H1 (cell line): ENCODE measurements around the gene CFAP91. TPM values are rescaled to one million over a fixed set of nuclear protein-coding genes. Genes with fewer than 3 reads are reported as not detected.

ENCODE experiments used
- CTCF ChIA-PET: fragments of 300-600 bp; sonication (Branson Sonifier 250); formaldehyde crosslinking; loops from one replicate; lab custom pipeline; 2021; ENCODE audit not compliant: partially characterized antibody; lab: Charles Lee
- POLR2A ChIA-PET: fragments of 300-600 bp; sonication (Branson Sonifier 250); formaldehyde crosslinking; loops from one replicate; lab custom pipeline; 2021; ENCODE audit warnings: inconsistent platforms; ENCODE audit not compliant: partially characterized antibody; lab: Charles Lee
- DNase-seq, 2 experiments: peaks; one replicate each; pipeline versions ENCODE4 v3.0.0 to v3.0.0-alpha.2; 2010 to 2022; ENCODE audit warnings: low spot score in 2 of 2, low read depth in 1 of 2, mixed read lengths in 1 of 2
- FAIRE-seq: peaks from 2 replicates; lab custom pipeline; 2011; peaks lifted over from hg19 to GRCh38; lab: Jason Lieb, UNC
- H2AFZ ChIP-seq: 2 replicates; pipeline ENCODE4 v1.8.1; 2012; ENCODE audit warnings: low read length, inconsistent platforms
- H2AK5ac ChIP-seq: 2 replicates; pipeline ENCODE4 v1.6.1; 2013; ENCODE audit warnings: low read depth, low read length
- H2BK120ac ChIP-seq: replicated peaks from 2 replicates; pipeline ENCODE3; 2013; ENCODE audit warnings: low read depth, low read length, inconsistent platforms
- H2BK12ac ChIP-seq: 2 replicates; pipeline ENCODE4 v1.6.1; 2013; ENCODE audit warnings: low read depth, low read length
- H2BK15ac ChIP-seq: 2 replicates; pipeline ENCODE4 v1.6.1; 2013; ENCODE audit warnings: low read length
- H2BK20ac ChIP-seq: 2 replicates; pipeline ENCODE4 v1.6.1; 2013; ENCODE audit warnings: low read length
- H2BK5ac ChIP-seq: 2 replicates; pipeline ENCODE4 v1.6.1; 2013; ENCODE audit warnings: low read depth, low read length
- H3K14ac ChIP-seq: 2 replicates; pipeline ENCODE4 v1.6.1; 2013; ENCODE audit warnings: inconsistent platforms; ENCODE audit not compliant: insufficient read length
- H3K18ac ChIP-seq: 2 replicates; pipeline ENCODE4 v1.6.1; 2013; ENCODE audit warnings: low read length; ENCODE audit errors: extremely low read depth
- H3K23ac ChIP-seq: 2 replicates; pipeline ENCODE4 v1.6.1; 2013; ENCODE audit warnings: inconsistent platforms; ENCODE audit not compliant: insufficient read length
- H3K23me2 ChIP-seq: 2 replicates; pipeline ENCODE4 v1.6.1; 2013; ENCODE audit warnings: low read depth, low read length
- H3K27ac ChIP-seq: 2 replicates; pipeline ENCODE4 v1.6.1; 2011; ENCODE audit warnings: low read depth, low read length, inconsistent platforms
- H3K27me3 ChIP-seq, 4 experiments: replicated peaks in 1 of 4; 1 replicate in 1 of 4; 2 replicates in 3 of 4; pipeline versions ENCODE4 v1.6.1 to v1.8.1; 2011 to 2013; ENCODE audit warnings: low read length in 3 of 4, mild to moderate bottlenecking in 3 of 4, inconsistent platforms in 2 of 4, mixed read lengths in 2 of 4, moderate library complexity in 1 of 4; ENCODE audit not compliant: control insufficient read depth in 3 of 4, insufficient read depth in 3 of 4; ENCODE audit errors: extremely low read depth in 1 of 4
- H3K36me3 ChIP-seq, 4 experiments: 2 replicates each; pipeline versions ENCODE4 v1.6.1 to v1.8.1; 2011 to 2013; ENCODE audit warnings: mild to moderate bottlenecking in 4 of 4, low read length in 3 of 4, moderate library complexity in 2 of 4, control low read depth in 1 of 4, inconsistent platforms in 1 of 4; ENCODE audit not compliant: insufficient read depth in 4 of 4, control insufficient read depth in 2 of 4
- H3K4ac ChIP-seq: replicated peaks from 2 replicates; pipeline ENCODE3; 2013; ENCODE audit warnings: low read length, low read depth, mixed read lengths, inconsistent platforms; ENCODE audit not compliant: insufficient read length
- H3K4me1 ChIP-seq, 4 experiments: replicated peaks in 1 of 4; 1 replicate in 1 of 4; 2 replicates in 3 of 4; pipeline versions ENCODE4 v1.6.1 to v1.8.1; 2011 to 2013; ENCODE audit warnings: low read length in 3 of 4, inconsistent platforms in 2 of 4, mixed read lengths in 1 of 4; ENCODE audit not compliant: insufficient read depth in 4 of 4, control insufficient read depth in 3 of 4
- H3K4me2 ChIP-seq, 2 experiments: 2 replicates each; pipeline versions ENCODE4 v1.6.1 to v1.8.1; 2011 to 2013; ENCODE audit warnings: low read depth in 2 of 2, low read length in 2 of 2, control low read depth in 1 of 2, inconsistent platforms in 1 of 2, mild to moderate bottlenecking in 1 of 2; ENCODE audit not compliant: insufficient read depth in 1 of 2
- H3K4me3 ChIP-seq, 4 experiments: fragments of 200-600, 300-600 bp in 1 of 4; sonication (generic), shearing (Covaris generic), sonication (Bioruptor Twin) in 1 of 4; 2 replicates each; pipeline versions ENCODE4 v1.5.1 to v1.8.1; 2011 to 2016; ENCODE audit warnings: low read length in 4 of 4, low read depth in 3 of 4, control low read depth in 2 of 4, inconsistent platforms in 2 of 4, mild to moderate bottlenecking in 2 of 4, mixed read lengths in 1 of 4, moderate library complexity in 1 of 4; ENCODE audit not compliant: insufficient read depth in 2 of 4; ENCODE audit errors: extremely low read depth in 1 of 4
- H3K56ac ChIP-seq: replicated peaks from 2 replicates; pipeline ENCODE3; 2013; ENCODE audit warnings: low read depth, mild to moderate bottlenecking, mixed read lengths, low read length, inconsistent platforms; ENCODE audit not compliant: insufficient read length
- H3K79me1 ChIP-seq: 2 replicates; pipeline ENCODE4 v1.6.1; 2013; ENCODE audit warnings: low read depth, low read length, control low read depth
- H3K79me2 ChIP-seq, 2 experiments: 2 replicates each; pipeline versions ENCODE4 v1.6.1 to v1.8.1; 2012 to 2013; ENCODE audit warnings: low read length in 2 of 2, mild to moderate bottlenecking in 2 of 2, inconsistent platforms in 1 of 2; ENCODE audit not compliant: insufficient read depth in 2 of 2, control insufficient read depth in 1 of 2
- H3K9ac ChIP-seq, 4 experiments: replicated peaks in 1 of 4; 1 replicate in 1 of 4; 2 replicates in 3 of 4; pipeline versions ENCODE4 v1.6.1 to v1.8.1; 2011 to 2013; ENCODE audit warnings: low read depth in 3 of 4, low read length in 3 of 4, control low read depth in 2 of 4, mild to moderate bottlenecking in 2 of 4, moderate library complexity in 2 of 4, inconsistent platforms in 1 of 4; ENCODE audit errors: extremely low read depth in 1 of 4
- H3K9me3 ChIP-seq, 2 experiments: 2 replicates each; pipeline versions ENCODE4 v1.6.1 to v1.8.1; 2012 to 2013; ENCODE audit warnings: mild to moderate bottlenecking in 2 of 2, moderate library complexity in 2 of 2, control low read depth in 1 of 2, inconsistent platforms in 1 of 2, low read depth in 1 of 2, low read length in 1 of 2, mixed read lengths in 1 of 2; ENCODE audit not compliant: insufficient read depth in 2 of 2
- H4K20me1 ChIP-seq, 2 experiments: replicated peaks in 1 of 2; 2 replicates each; pipeline versions ENCODE3 to v1.8.1; 2011 to 2013; ENCODE audit warnings: inconsistent platforms in 2 of 2, low read length in 2 of 2, mild to moderate bottlenecking in 1 of 2; ENCODE audit not compliant: insufficient read depth in 2 of 2, control insufficient read depth in 1 of 2
- H4K5ac ChIP-seq: 2 replicates; pipeline ENCODE4 v1.6.1; 2013; ENCODE audit warnings: low read length, low read depth, mixed read lengths, inconsistent platforms; ENCODE audit not compliant: insufficient read length
- H4K8ac ChIP-seq: 2 replicates; pipeline ENCODE4 v1.8.0; 2013; ENCODE audit warnings: mild to moderate bottlenecking, moderate library complexity, low read length, inconsistent platforms; ENCODE audit not compliant: insufficient read depth; ENCODE audit errors: extremely low read depth
- H4K91ac ChIP-seq: replicated peaks from 2 replicates; pipeline ENCODE3; 2013; ENCODE audit warnings: low read length, mixed read lengths, inconsistent platforms; ENCODE audit not compliant: insufficient read length
- ATF3 ChIP-seq: IDR thresholded peaks from 2 replicates; pipeline ENCODE4 v1.6.1; 2011; ENCODE audit warnings: low read depth, mild to moderate bottlenecking, low read length; ENCODE audit not compliant: insufficient read depth
- BCL11A ChIP-seq, 2 experiments: IDR thresholded peaks; one replicate each; pipeline ENCODE4 v1.6.1; 2011; ENCODE audit warnings: low read depth in 2 of 2, low read length in 2 of 2, mild to moderate bottlenecking in 2 of 2
- BRCA1 ChIP-seq: IDR thresholded peaks from 2 replicates; pipeline ENCODE4 v1.6.1; 2012; ENCODE audit warnings: low read depth, low read length, improper control_type of control experiment
- CEBPB ChIP-seq: IDR thresholded peaks from 2 replicates; pipeline ENCODE4 v1.6.1; 2012; ENCODE audit warnings: low read depth, low read length
- CTBP2 ChIP-seq: IDR thresholded peaks from 2 replicates; pipeline ENCODE4 v1.7.0; 2011; ENCODE audit warnings: borderline replicate concordance, mild to moderate bottlenecking, moderate library complexity, mixed read lengths, low read length; ENCODE audit not compliant: insufficient read depth, insufficient read length
- EZH2 ChIP-seq: fragments of 200-600 bp; sonication (generic); IDR thresholded peaks from 2 replicates; pipeline ENCODE4 v1.7.1; 2012; ENCODE audit warnings: low read depth, mild to moderate bottlenecking, moderate library complexity, low read length, inconsistent platforms; ENCODE audit not compliant: severe bottlenecking
- FOSL1 ChIP-seq: IDR thresholded peaks from 2 replicates; pipeline ENCODE4 v1.6.1; 2011; ENCODE audit warnings: mild to moderate bottlenecking, low read depth, low read length, moderate library complexity; ENCODE audit not compliant: insufficient read depth
- HDAC2 ChIP-seq, 2 experiments: fragments of 300-600 bp in 1 of 2; sonication (generic) in 1 of 2; IDR thresholded peaks; 2 replicates each; pipeline ENCODE4 v1.6.1; 2011 to 2012; ENCODE audit warnings: low read depth in 2 of 2, low read length in 2 of 2, mild to moderate bottlenecking in 2 of 2, moderate library complexity in 2 of 2, borderline replicate concordance in 1 of 2, inconsistent platforms in 1 of 2
- JUN ChIP-seq: IDR thresholded peaks from 2 replicates; pipeline ENCODE4 v1.6.1; 2011; ENCODE audit warnings: low read depth, mild to moderate bottlenecking, improper control_type of control experiment, low read length
- KDM1A ChIP-seq: fragments of 200-600, 300-600 bp; sonication (generic); IDR thresholded peaks from 2 replicates; pipeline ENCODE4 v1.7.1; 2016; ENCODE audit warnings: mild to moderate bottlenecking, low read length, borderline replicate concordance
- KDM4A ChIP-seq: IDR thresholded peaks from one replicate; pipeline ENCODE4 v1.7.1; 2012; ENCODE audit warnings: low read depth, mild to moderate bottlenecking, moderate library complexity, low read length, inconsistent platforms; ENCODE audit not compliant: severe bottlenecking
- SP1 ChIP-seq: IDR thresholded peaks from 2 replicates; pipeline ENCODE4 v1.6.1; 2011; ENCODE audit warnings: low read depth, low read length
- TBP ChIP-seq: IDR thresholded peaks from 2 replicates; pipeline ENCODE4 v1.6.1; 2011; ENCODE audit warnings: low read depth, low read length, improper control_type of control experiment
- WGBS, 2 experiments: shearing (Covaris generic) in 1 of 2; methylation state at CpG; one replicate each; pipeline versions ENCODE4 v1.1.6 to v1.1.7; 2013 to 2015; ENCODE audit warnings: low lambda C conversion rate in 2 of 2, mixed read lengths in 2 of 2, inconsistent platforms in 1 of 2, low coverage in 1 of 2, missing lambda C conversion rate in 1 of 2; ENCODE audit not compliant: insufficient replicate concordance in 2 of 2, insufficient coverage in 1 of 2, insufficient read length in 1 of 2; ENCODE audit errors: extremely low coverage in 1 of 2, missing lambda C conversion rate in 1 of 2; 5-methylcytosine and 5-hydroxymethylcytosine counted together
- polyA plus RNA-seq, 7 experiments: library from polyadenylated mRNA; depleted of rRNA in 3 of 7; stranded (reverse) in 5 of 7; unstranded in 2 of 7; fragments of >200 nt in 5 of 7; fragments of 200-250 nt in 2 of 7; gene quantifications; 1 replicate in 5 of 7; 2 replicates in 1 of 7; 4 replicates in 1 of 7; pipeline versions ENCODE4 v1.2.1 to v1.2.3, GENCODE V29; 2011 to 2013; ENCODE audit warnings: missing spikeins in 2 of 7, mixed read lengths in 2 of 7
- total RNA-seq: library from RNA; stranded (reverse); fragmentation: NEBNext Ultra II Directional; extraction: Animal tissue kit (Norgen Biotek cat#: 25700); gene quantifications from 2 replicates; pipeline ENCODE4 v1.2.1, GENCODE V29; 2021

Gene CFAP91
- total and polyA plus RNA-seq, 2 of the 8 experiments (the other 6 are each of a cell fraction or from before 2014, with no cell fraction given) = 5.4 to 7.4 TPM

- DNase-seq (no peak), FAIRE-seq (no peak)
Observed at GRCh38 chr3:119715105-119715504, 12.3 kb downstream of the CFAP91 start.

More at GRCh38 chr3:119715105-119715504, 12.3 kb downstream of the CFAP91 start:
- Histone ChIP-seq H2AFZ (no peak overlapping the region), H4K20me1 (no peaks in the 10 kb centered on the region), H3K79me1 (no peaks in the 10 kb centered on the region)
- ChIA-PET CTCF (interaction anchor here (0.6 kb wide), 1 partner anchor 25 kb away, joined by 3 read pairs; no protein-coding TSS in a partner anchor), POLR2A (no interaction called here)
- TF ChIP-seq KDM4A (no peak), CEBPB (no peak), TBP (no peak), BCL11A (IDR thresholded peaks at IDR 0.05; ENCODE audit: low read depth in 2 of 2, low read length in 2 of 2) (no peak), SP1 (no peak), JUN (no peak), HDAC2 (IDR thresholded peaks at IDR 0.05; ENCODE audit: borderline replicate concordance in 1 of 2, low read depth in 2 of 2, low read length in 2 of 2) (no peak), EZH2 (no peak), BRCA1 (no peak), ATF3 (no peak), FOSL1 (no peak), CTBP2 (no peak), KDM1A (no peak)
- TF ChIP-seq, all 59 proteins: peak for 0
- no peak overlapping the region for H3K14ac ChIP-seq
- H2BK20ac ChIP-seq = no peak overlapping the region
- 0 out of 8 replicates have a peak, but pooled peaks cover 0 to 3% (median 0%) of the 10 kb centered on the region in 4 experiments for H3K36me3 ChIP-seq
- no peaks in the 10 kb centered on the region for H3K23me2 ChIP-seq
- H4K91ac ChIP-seq = no peak overlapping the region
- H4K5ac ChIP-seq = no peak overlapping the region
- H3K4me1 ChIP-seq = no peaks in the 10 kb centered on the region
- no peak overlapping the region for H2BK5ac ChIP-seq
- no peaks in the 10 kb centered on the region for H3K27me3 ChIP-seq
- H2BK15ac ChIP-seq = no peak overlapping the region
- no peak overlapping the region for H3K18ac ChIP-seq
- no peak overlapping the region for H3K4me2 ChIP-seq
- no peak overlapping the region for H2AK5ac ChIP-seq
- no peak overlapping the region for H2BK12ac ChIP-seq
- H3K27ac ChIP-seq = no peak overlapping the region
- 96% methylated on average over 2 of the region's 2 CpGs; no CpG with 5 or more reads in 1 of the 2 experiments for WGBS, 2 experiments
- no peak overlapping the region for H3K4ac ChIP-seq
- no peak overlapping the region for H3K23ac ChIP-seq
- no peak overlapping the region for H3K9ac ChIP-seq
- no peaks in the 10 kb centered on the region; a peak in 1 of 4 replicates for H3K9me3 ChIP-seq
- no peak overlapping the region for H3K4me3 ChIP-seq
- H2BK120ac ChIP-seq = no peak overlapping the region
- H3K79me2 ChIP-seq = no peaks in the 10 kb centered on the region
- H3K56ac ChIP-seq = no peak overlapping the region
- no peak overlapping the region for H4K8ac ChIP-seq
